Neural cell (in vitro differentiated cells): ENCODE data around the gene GALNT10. TPM values are rescaled to one million over a fixed set of nuclear protein-coding genes. Genes with fewer than 3 reads are reported as not detected.

Experiments
- H2AFZ ChIP-seq: fragments of 200-600, 300-800 bp; sonication (generic), shearing (Covaris generic); 2 replicates; pipeline ENCODE4 v1.6.0; 2014; ENCODE audit warnings: low read depth, mild to moderate bottlenecking, antibody characterized with exemption, low read length, moderate library complexity
- H3F3A ChIP-seq: fragments of 200-600 bp; shearing (Covaris generic); 2 replicates; pipeline ENCODE4 v1.6.1; 2016; ENCODE audit warnings: mild to moderate bottlenecking, moderate library complexity, mixed read lengths, antibody characterized with exemption, low read length; ENCODE audit not compliant: insufficient read depth, poor library complexity, severe bottlenecking
- H3K27ac ChIP-seq: fragments of 200-600, 300-800 bp; sonication (generic), shearing (Covaris generic); 2 replicates; pipeline ENCODE4 v1.5.1; 2014; ENCODE audit warnings: mild to moderate bottlenecking, low read length, moderate library complexity
- H3K27me3 ChIP-seq: fragments of 300-800, 200-600 bp; sonication (generic), shearing (Covaris generic); 2 replicates; pipeline ENCODE4 v1.6.0; 2014; ENCODE audit warnings: mild to moderate bottlenecking, low read depth, low read length, moderate library complexity; ENCODE audit not compliant: insufficient read depth
- H3K36me3 ChIP-seq: fragments of 300-800, 200-600 bp; sonication (generic), shearing (Covaris generic); 2 replicates; pipeline ENCODE4 v1.5.1; 2014; ENCODE audit warnings: mild to moderate bottlenecking, antibody characterized with exemption, low read length, moderate library complexity; ENCODE audit not compliant: insufficient read depth
- H3K4me2 ChIP-seq: fragments of 300-800, 200-600 bp; sonication (generic), shearing (Covaris generic); 2 replicates; pipeline ENCODE4 v1.6.0; 2014; ENCODE audit warnings: mild to moderate bottlenecking, low read length
- H3K4me3 ChIP-seq: fragments of 300-800, 200-600 bp; sonication (generic), shearing (Covaris generic); 2 replicates; pipeline ENCODE4 v1.5.1; 2014; ENCODE audit warnings: mild to moderate bottlenecking, low read length, moderate library complexity
- H3K79me2 ChIP-seq: fragments of 200-600 bp; shearing (Covaris generic); replicated peaks from 2 replicates; pipeline ENCODE4 v1.6.0; 2014; ENCODE audit warnings: mild to moderate bottlenecking, low read length, moderate library complexity; ENCODE audit not compliant: insufficient read depth
- H3K9ac ChIP-seq: fragments of 300-800, 200-600 bp; sonication (generic), shearing (Covaris generic); 2 replicates; pipeline ENCODE4 v1.6.1; 2016; ENCODE audit warnings: mild to moderate bottlenecking, low read length, mixed read lengths
- H3K9me2 ChIP-seq: fragments of 200-600 bp; shearing (Covaris generic); 2 replicates; pipeline ENCODE4 v1.6.1; 2016; ENCODE audit warnings: mild to moderate bottlenecking, low read length, mixed read lengths; ENCODE audit not compliant: insufficient read depth
- H3K9me3 ChIP-seq: fragments of 200-600, 300-800 bp; sonication (generic), shearing (Covaris generic); 2 replicates; pipeline ENCODE4 v1.6.1; 2016; ENCODE audit warnings: mild to moderate bottlenecking, mixed run types, low read length, moderate library complexity, mixed read lengths
- H4K20me1 ChIP-seq: fragments of 200-600 bp; shearing (Covaris generic); 2 replicates; pipeline ENCODE4 v1.6.1; 2016; ENCODE audit warnings: mild to moderate bottlenecking, mixed run types; ENCODE audit not compliant: insufficient read depth
- EP300 ChIP-seq: fragments of 450-650 bp; conservative IDR thresholded peaks from 2 replicates; pipeline ENCODE4 v1.6.1; 2014; ENCODE audit warnings: antibody characterized with exemption, mild to moderate bottlenecking, moderate library complexity; ENCODE audit not compliant: poor library complexity, severe bottlenecking
- EZH2 ChIP-seq: fragments of 200-600, 300-800 bp; shearing (Covaris generic), sonication (generic); IDR thresholded peaks from 2 replicates; pipeline ENCODE4 v1.6.1; 2014; ENCODE audit warnings: antibody characterized with exemption, low read length, borderline replicate concordance, mild to moderate bottlenecking; ENCODE audit not compliant: insufficient read depth, poor library complexity, severe bottlenecking
- MXI1 ChIP-seq: fragments of 450-650 bp; conservative IDR thresholded peaks from 2 replicates; pipeline ENCODE4 v1.6.1; 2014; ENCODE audit warnings: antibody characterized with exemption, mild to moderate bottlenecking; ENCODE audit not compliant: poor library complexity, severe bottlenecking
- POLR2AphosphoS5 ChIP-seq: IDR thresholded peaks from 2 replicates; pipeline ENCODE4 v1.6.1; 2012
- RAD21 ChIP-seq: fragments of 450-650 bp; conservative IDR thresholded peaks from 2 replicates; pipeline ENCODE4 v1.6.1; 2014; ENCODE audit warnings: antibody characterized with exemption, mild to moderate bottlenecking, moderate library complexity
- SMC3 ChIP-seq: fragments of 450-650 bp; conservative IDR thresholded peaks from 2 replicates; pipeline ENCODE4 v1.6.1; 2014; ENCODE audit warnings: antibody characterized with exemption, mild to moderate bottlenecking, moderate library complexity; ENCODE audit not compliant: poor library complexity
- TAF1 ChIP-seq: IDR thresholded peaks from 2 replicates; pipeline ENCODE4 v1.6.1; 2012; ENCODE audit warnings: low read depth
- polyA plus RNA-seq: library from polyadenylated mRNA; depleted of rRNA; stranded (reverse); fragments of >200 nt; gene quantifications from 2 replicates; pipeline ENCODE4 v1.2.3, GENCODE V29; 2014
- TF ChIP-seq, protein P1 (sequence below): IDR thresholded peaks from 2 replicates; pipeline ENCODE4 v1.6.1; 2012; ENCODE audit warnings: borderline replicate concordance
- TF ChIP-seq, protein P2 (sequence below): fragments of 450-650 bp; IDR thresholded peaks from 2 replicates; pipeline ENCODE4 v1.5.1; 2014; ENCODE audit warnings: antibody characterized with exemption, mild to moderate bottlenecking, moderate library complexity; ENCODE audit not compliant: poor library complexity, severe bottlenecking

GALNT10 gene
- polyA plus RNA-seq, 1 donor from 2014 or later = 3.1 TPM

DNA sequence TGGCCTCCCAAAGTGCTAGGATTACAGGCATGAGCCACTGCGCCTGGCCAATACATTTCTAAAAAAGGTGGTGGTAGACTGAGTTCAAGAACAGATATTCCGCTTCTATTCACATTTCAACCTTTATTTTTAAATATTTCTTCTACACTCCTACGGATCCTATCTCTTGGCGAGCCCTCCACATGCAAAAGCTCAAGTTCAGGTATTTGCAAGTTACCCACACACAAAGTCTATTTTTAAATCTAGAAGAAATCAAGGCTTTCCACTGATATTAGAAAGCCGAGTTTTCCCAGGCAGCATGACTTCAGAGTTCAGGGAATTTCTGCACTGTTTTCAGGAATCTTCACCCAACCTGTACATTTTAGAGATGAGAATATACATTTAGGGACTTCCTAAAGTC lies 153.9 kb downstream of the GALNT10 start (continued):
- TF ChIP-seq, protein P1, sequence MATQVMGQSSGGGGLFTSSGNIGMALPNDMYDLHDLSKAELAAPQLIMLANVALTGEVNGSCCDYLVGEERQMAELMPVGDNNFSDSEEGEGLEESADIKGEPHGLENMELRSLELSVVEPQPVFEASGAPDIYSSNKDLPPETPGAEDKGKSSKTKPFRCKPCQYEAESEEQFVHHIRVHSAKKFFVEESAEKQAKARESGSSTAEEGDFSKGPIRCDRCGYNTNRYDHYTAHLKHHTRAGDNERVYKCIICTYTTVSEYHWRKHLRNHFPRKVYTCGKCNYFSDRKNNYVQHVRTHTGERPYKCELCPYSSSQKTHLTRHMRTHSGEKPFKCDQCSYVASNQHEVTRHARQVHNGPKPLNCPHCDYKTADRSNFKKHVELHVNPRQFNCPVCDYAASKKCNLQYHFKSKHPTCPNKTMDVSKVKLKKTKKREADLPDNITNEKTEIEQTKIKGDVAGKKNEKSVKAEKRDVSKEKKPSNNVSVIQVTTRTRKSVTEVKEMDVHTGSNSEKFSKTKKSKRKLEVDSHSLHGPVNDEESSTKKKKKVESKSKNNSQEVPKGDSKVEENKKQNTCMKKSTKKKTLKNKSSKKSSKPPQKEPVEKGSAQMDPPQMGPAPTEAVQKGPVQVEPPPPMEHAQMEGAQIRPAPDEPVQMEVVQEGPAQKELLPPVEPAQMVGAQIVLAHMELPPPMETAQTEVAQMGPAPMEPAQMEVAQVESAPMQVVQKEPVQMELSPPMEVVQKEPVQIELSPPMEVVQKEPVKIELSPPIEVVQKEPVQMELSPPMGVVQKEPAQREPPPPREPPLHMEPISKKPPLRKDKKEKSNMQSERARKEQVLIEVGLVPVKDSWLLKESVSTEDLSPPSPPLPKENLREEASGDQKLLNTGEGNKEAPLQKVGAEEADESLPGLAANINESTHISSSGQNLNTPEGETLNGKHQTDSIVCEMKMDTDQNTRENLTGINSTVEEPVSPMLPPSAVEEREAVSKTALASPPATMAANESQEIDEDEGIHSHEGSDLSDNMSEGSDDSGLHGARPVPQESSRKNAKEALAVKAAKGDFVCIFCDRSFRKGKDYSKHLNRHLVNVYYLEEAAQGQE = no peak

DNA sequence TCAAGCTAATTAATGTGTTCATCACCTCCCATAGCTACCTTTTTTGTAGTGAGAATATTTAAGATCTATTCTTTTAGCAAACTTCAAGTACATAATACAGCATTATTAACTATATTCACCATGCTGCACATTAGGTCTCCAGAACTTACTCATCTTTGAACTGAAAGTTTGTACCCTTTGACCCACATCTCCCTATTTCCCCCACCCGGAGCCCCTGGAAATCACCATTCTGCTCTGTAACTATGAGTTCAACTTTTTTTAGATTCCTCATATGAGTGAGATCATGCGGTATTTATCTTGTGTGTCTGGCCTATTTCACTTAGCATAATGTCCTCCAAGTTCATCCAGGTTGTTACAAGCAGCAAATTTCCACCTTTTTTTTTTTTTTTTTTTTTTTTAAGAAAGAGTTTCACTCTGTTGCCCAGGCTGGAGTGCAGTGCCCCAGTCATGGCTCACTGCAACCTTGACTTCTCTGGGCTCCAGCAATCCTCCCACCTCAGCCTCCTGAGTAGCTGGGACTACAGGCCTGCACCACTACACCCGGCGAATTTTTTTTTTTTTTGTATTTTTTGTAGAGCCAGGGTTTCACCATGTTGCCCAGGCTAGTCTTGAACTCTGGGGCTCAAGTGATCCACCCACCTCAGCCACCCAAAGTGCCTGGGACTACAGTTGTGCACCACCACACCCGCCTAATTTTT lies 154.9 kb downstream of the GALNT10 start:
- H3K9ac ChIP-seq = no peak overlapping the region

More for the DNA sequence above, 154.9 kb downstream of the GALNT10 start:
- Histone ChIP-seq H3F3A (no peaks in the 10 kb centered on the region), H2AFZ (no peak overlapping the region), H4K20me1 (no peaks in the 10 kb centered on the region), H3K36me3 (no peaks in the 10 kb centered on the region), H3K4me3 (no peak overlapping the region), H3K4me2 (no peak overlapping the region), H3K27ac (no peak overlapping the region), H3K9me3 (no peaks in the 10 kb centered on the region), H3K79me2 (no peaks in the 10 kb centered on the region), H3K27me3 (no peaks in the 10 kb centered on the region), H3K9me2 (no peaks in the 10 kb centered on the region)
- TF ChIP-seq, protein P2, sequence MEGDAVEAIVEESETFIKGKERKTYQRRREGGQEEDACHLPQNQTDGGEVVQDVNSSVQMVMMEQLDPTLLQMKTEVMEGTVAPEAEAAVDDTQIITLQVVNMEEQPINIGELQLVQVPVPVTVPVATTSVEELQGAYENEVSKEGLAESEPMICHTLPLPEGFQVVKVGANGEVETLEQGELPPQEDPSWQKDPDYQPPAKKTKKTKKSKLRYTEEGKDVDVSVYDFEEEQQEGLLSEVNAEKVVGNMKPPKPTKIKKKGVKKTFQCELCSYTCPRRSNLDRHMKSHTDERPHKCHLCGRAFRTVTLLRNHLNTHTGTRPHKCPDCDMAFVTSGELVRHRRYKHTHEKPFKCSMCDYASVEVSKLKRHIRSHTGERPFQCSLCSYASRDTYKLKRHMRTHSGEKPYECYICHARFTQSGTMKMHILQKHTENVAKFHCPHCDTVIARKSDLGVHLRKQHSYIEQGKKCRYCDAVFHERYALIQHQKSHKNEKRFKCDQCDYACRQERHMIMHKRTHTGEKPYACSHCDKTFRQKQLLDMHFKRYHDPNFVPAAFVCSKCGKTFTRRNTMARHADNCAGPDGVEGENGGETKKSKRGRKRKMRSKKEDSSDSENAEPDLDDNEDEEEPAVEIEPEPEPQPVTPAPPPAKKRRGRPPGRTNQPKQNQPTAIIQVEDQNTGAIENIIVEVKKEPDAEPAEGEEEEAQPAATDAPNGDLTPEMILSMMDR = no peak
- TF ChIP-seq MXI1 (no peak), POLR2AphosphoS5 (no peak), TAF1 (no peak), SMC3 (no peak), EP300 (no peak), RAD21 (no peak), EZH2 (no peak)
- TF ChIP-seq, protein P1 = no peak
